ENCODE data around the gene TPK1.

DNA sequence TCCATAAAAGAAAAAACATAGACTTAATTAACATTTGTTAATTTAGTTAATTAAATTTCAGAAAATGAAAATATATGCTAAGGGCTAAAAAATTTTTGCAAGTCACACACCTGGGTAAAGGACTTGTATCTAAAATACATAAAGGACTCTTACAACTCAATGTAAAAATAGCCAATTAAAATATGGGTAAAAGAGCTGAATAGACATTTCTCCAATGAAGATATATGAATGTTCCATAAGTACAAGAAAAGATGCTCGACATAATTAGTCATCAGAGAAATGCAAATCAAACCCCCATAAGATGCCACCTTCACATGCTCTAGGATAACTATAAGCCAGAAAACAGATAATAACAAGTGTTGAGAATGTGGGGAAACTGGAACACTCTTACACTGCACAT is 288.0 kb downstream of the TPK1 start:
- TF ChIP-seq EP300 (IDR thresholded peaks at IDR 0.05) (no peak), POLR2AphosphoS5 (IDR thresholded peaks at IDR 0.05) (no peak)
- TF ChIP-seq, protein P1, sequence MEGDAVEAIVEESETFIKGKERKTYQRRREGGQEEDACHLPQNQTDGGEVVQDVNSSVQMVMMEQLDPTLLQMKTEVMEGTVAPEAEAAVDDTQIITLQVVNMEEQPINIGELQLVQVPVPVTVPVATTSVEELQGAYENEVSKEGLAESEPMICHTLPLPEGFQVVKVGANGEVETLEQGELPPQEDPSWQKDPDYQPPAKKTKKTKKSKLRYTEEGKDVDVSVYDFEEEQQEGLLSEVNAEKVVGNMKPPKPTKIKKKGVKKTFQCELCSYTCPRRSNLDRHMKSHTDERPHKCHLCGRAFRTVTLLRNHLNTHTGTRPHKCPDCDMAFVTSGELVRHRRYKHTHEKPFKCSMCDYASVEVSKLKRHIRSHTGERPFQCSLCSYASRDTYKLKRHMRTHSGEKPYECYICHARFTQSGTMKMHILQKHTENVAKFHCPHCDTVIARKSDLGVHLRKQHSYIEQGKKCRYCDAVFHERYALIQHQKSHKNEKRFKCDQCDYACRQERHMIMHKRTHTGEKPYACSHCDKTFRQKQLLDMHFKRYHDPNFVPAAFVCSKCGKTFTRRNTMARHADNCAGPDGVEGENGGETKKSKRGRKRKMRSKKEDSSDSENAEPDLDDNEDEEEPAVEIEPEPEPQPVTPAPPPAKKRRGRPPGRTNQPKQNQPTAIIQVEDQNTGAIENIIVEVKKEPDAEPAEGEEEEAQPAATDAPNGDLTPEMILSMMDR (IDR thresholded peaks at IDR 0.05) = no peak
